ENCODE data around the gene MAP3K12. TPM values are rescaled to one million over a fixed set of nuclear protein-coding genes. Genes with fewer than 3 reads are reported as not detected.

Gene MAP3K12
- total RNA-seq, 1 experiment from 2014 or later = 4.6 TPM

GRCh38 chr12:53463802-53464560 is 35.3 kb downstream of the MAP3K12 start:
- Mint-ChIP-seq H3K27ac (ENCODE audit: unreplicated experiment) (no peak overlapping the region), H3K4me3 (ENCODE audit: low read depth, unreplicated experiment) (no peak overlapping the region), H3K27me3 (ENCODE audit: unreplicated experiment) (no peaks in the 10 kb centered on the region), H3K9me3 (ENCODE audit: low read depth, unreplicated experiment) (no peaks in the 10 kb centered on the region), H3K36me3 (ENCODE audit: insufficient read depth, unreplicated experiment) (peaks cover 92% of the 10 kb centered on the region), H3K4me1 (ENCODE audit: low read depth, unreplicated experiment) (peaks cover 8% of the 10 kb centered on the region)
- no TSS peak for BruUV-seq (replicated peaks)
- intact Hi-C loops (cut with micrococcal nuclease; ENCODE audit: unreplicated experiment) = no loop called here
- CTCF ChIA-PET = no interaction called here
- DNase-seq = no peak
- no peak for TF ChIP-seq CTCF (IDR thresholded peaks at IDR 0.05; ENCODE audit: unreplicated experiment)

- Mint-ChIP-seq H3K27me3 (ENCODE audit: unreplicated experiment) (no peaks in the 10 kb centered on the region), H3K4me3 (ENCODE audit: low read depth, unreplicated experiment) (no peak overlapping the region), H3K4me1 (ENCODE audit: low read depth, unreplicated experiment) (peaks cover 8% of the 10 kb centered on the region), H3K27ac (ENCODE audit: unreplicated experiment) (no peak overlapping the region), H3K9me3 (ENCODE audit: low read depth, unreplicated experiment) (no peaks in the 10 kb centered on the region), H3K36me3 (ENCODE audit: insufficient read depth, unreplicated experiment) (peaks cover 92% of the 10 kb centered on the region)
- BruUV-seq (replicated peaks) = no TSS peak
- no peak for DNase-seq
- TF ChIP-seq CTCF (IDR thresholded peaks at IDR 0.05; ENCODE audit: unreplicated experiment) = no peak
- CTCF ChIA-PET = no interaction called here
- intact Hi-C loops (cut with micrococcal nuclease; ENCODE audit: unreplicated experiment) = no loop called here
These were observed 36.3 kb downstream of the MAP3K12 start for GRCh38 chr12:53462935-53463334.

- Mint-ChIP-seq H3K27me3 (ENCODE audit: unreplicated experiment) (no peaks in the 10 kb centered on the region), H3K4me3 (ENCODE audit: low read depth, unreplicated experiment) (no peak overlapping the region), H3K36me3 (ENCODE audit: insufficient read depth, unreplicated experiment) (peaks cover 85% of the 10 kb centered on the region), H3K9me3 (ENCODE audit: low read depth, unreplicated experiment) (no peaks in the 10 kb centered on the region), H3K4me1 (ENCODE audit: low read depth, unreplicated experiment) (peaks cover 8% of the 10 kb centered on the region), H3K27ac (ENCODE audit: unreplicated experiment) (no peak overlapping the region)
- no TSS peak for BruUV-seq (replicated peaks)
- intact Hi-C loops (cut with micrococcal nuclease; ENCODE audit: unreplicated experiment) = no loop called here
- DNase-seq = no peak
- CTCF ChIA-PET = interaction anchor here (0.9 kb wide), 1 partner anchor 15 kb away, joined by 3 read pairs; no protein-coding TSS in a partner anchor
- TF ChIP-seq CTCF (IDR thresholded peaks at IDR 0.05; ENCODE audit: unreplicated experiment) = no peak
These were observed 37.7 kb downstream of the MAP3K12 start for GRCh38 chr12:53461591-53461990.

GRCh38 chr12:53461059-53461458 is 38.2 kb downstream of the MAP3K12 start:
- no peak overlapping the region for H3K27ac Mint-ChIP-seq (ENCODE audit: unreplicated experiment)
- intact Hi-C loops (cut with micrococcal nuclease; ENCODE audit: unreplicated experiment) = no loop called here
- H3K4me1 Mint-ChIP-seq (ENCODE audit: low read depth, unreplicated experiment) = peaks cover 8% of the 10 kb centered on the region
- CTCF ChIA-PET = no interaction called here
- DNase-seq = no peak
- no peaks in the 10 kb centered on the region for H3K27me3 Mint-ChIP-seq (ENCODE audit: unreplicated experiment)
- H3K36me3 Mint-ChIP-seq (ENCODE audit: insufficient read depth, unreplicated experiment) = peaks cover 83% of the 10 kb centered on the region
- H3K4me3 Mint-ChIP-seq (ENCODE audit: low read depth, unreplicated experiment) = no peak overlapping the region
- no peak for TF ChIP-seq CTCF (IDR thresholded peaks at IDR 0.05; ENCODE audit: unreplicated experiment)
- H3K9me3 Mint-ChIP-seq (ENCODE audit: low read depth, unreplicated experiment) = no peaks in the 10 kb centered on the region
- BruUV-seq (replicated peaks) = no TSS peak

Data from Calu3 (cell line).